NCI-H146 (cell line): ENCODE measurements around the gene CHST1.

Experiments used
- DNase-seq: peaks from one replicate; lab custom pipeline; 2025; lab: John Stamatoyannopoulos, UW

The CHST1 gene

GRCh38 chr11:45674481-45675190 is 9.2 kb upstream of the CHST1 start:
- no peak for DNase-seq

DNA sequence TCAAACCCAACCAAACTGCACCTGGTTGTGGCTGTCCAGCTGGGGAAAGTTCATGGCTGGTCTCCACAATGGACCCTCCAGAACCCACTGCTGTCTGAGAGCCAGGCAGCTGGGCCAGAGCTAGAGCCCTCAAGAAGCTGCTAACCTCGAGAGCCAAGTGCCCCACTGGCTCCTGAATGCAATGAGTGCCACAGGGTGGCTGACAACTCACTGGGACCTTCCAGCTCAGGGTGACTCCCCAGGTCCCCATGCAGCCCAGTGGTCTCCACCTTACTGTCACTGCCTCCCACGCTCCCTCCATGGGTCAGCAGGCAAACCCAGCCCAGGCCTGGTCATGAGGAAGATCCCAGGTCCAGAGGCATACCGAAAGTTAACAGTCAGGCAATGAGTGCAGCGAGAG is 8.0 kb upstream of the CHST1 start:
- no peak for DNase-seq

- no peak for DNase-seq
These were observed 7.2 kb upstream of the CHST1 start for GRCh38 chr11:45672593-45672992.

DNA sequence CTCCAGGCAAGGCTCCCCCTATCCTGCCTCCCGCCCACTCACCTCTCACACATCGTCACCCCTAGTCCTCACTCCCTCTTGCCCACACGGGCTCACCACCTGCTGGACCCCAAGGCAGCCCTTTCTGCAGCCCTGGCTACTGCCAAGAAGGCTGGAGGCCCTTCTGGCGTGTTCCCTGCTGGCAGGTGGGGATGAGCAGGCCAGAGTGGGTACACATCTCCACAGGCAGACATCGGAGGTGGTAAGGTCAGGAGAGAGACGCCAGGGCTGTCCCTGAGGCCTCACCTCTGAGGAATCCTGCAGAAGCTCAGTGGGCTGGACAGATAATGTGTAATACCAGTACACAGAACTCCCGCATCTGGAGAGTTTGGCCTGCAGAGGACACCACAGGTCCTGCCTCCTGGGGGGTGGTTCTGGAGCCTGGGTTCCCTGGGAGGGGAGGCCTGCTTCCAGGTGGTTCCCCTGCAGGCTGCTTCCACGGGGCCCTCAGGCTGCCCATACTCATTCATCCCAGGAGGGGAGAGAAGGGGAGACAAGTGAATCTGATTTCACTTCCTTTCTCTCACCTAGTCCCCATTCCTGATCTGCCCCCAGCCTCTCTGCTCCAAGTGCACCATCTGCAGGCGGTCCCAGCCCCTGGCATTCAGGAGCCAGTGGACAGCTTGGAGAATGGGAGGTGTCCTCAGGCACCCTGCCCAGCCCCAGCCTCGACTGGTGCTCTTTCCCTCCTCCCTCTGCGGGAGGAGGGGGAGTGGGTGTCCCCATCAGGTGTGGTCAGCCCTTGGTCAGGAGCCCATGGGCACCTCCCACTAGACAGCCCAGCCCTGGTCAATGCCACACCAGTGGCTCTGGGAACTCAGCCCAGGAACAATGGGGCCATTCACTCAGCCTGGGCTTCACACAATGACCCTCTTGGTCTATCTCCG is 6.1 kb upstream of the CHST1 start:
- no peak for DNase-seq

DNA sequence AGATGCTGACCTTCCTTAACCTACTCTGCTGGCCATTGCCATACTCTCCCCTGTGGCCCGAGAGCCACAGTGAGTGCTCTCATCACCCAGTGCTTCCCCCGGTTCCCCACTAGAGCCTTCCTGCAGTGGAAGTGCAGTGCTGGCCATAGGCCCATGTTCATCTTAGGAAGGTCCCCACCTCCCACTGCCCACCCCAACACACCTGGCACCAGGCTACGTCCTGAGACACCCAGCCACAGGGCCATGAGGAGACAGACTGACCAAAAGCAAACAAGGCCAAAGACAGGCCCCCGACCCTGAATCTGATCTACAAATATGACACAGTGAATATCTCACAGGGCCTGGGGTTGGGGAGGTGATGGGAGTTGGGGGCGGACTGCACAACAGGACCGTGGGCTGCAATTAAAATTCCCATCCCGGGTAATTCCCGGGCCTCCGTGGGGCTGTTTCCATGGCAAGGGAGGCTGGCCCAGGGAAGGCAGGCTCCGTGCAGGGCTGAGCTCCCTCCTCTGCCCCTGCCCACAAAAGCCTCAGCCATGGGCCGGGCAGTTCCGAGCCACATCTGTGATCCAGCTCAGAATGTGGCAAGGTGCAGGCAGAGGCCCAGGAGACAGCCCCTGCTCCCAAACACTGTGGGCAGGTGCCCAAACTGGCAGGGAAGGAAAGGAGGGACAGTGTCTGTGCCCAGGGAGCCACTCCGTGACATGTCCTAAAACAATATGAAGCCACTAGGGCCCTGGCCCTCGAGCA is 5.1 kb upstream of the CHST1 start:
- DNase-seq, result no peak

DNA sequence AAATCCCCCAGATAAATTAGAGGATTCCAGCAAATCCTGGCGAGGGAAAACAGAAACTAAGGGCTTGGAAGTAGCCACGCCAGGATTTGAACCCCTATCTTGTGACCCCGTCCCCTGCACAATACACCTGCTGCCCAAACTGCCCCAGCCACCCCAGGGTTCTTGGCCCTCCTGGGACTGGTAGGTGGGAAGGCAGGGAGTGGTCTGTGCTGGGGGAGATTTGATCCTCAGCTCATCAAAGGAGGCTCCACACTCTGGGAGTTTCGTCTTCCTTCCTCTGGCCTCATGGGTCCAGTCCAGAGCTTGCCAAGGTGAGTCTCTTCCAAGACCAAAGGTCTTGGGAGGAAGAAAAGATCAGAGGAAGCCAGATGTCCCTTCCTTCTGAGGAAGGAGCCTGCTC is 4.5 kb upstream of the CHST1 start:
- no peak for DNase-seq

- DNase-seq, result no peak
These were observed 3.7 kb upstream of the CHST1 start for GRCh38 chr11:45669146-45669545.

GRCh38 chr11:45667929-45668680 is 2.7 kb upstream of the CHST1 start:
- no peak for DNase-seq

DNA sequence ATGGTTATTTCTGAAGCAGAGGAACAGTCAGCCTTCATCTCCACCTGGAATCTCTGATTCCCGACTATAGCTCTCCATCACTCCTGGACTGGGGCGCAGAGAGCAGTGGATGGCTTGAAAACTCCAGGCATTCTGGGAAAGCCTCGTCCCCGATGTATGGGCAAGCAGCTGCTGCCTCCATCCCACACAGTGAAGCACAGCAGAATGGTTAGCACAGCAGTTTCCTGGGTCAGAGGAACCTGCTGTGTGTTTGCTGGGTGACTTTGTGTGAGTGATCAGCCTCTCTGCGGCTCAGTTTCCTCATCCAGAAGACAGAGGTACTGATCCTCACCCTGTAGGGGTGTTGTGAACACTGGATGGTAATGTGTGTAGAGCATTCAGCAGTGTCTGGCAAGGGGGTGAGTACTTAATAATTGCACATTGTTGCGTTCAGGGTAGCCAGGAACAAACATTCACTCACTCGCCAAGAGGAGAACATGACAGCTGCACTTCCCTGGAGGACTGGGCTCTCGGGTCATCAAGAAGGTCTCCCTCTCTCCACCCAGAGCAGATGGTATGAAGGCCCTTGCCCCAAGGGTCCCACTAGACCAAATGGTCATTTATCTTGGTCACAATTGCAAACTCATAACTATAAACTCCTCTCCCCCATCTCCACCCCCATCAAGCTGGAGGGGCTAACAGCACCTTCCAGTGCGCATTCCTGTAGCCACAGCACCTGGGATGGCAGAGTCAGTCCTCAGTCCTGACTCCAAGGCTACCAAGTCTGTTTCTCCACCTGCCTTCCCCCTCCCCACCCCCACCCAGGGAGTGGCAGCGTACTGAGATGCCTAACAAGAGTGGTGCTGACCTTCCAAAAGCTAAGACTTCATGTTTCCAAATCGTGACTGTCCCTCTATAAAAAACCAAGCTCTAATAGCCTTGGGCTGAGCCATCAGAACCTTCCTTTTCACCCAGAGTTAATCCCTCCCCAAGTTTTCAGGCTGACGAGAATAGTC is 1.5 kb upstream of the CHST1 start:
- DNase-seq, result no peak

- DNase-seq, result no peak
These were observed 668 bp upstream of the CHST1 start for GRCh38 chr11:45665933-45666647.

DNA sequence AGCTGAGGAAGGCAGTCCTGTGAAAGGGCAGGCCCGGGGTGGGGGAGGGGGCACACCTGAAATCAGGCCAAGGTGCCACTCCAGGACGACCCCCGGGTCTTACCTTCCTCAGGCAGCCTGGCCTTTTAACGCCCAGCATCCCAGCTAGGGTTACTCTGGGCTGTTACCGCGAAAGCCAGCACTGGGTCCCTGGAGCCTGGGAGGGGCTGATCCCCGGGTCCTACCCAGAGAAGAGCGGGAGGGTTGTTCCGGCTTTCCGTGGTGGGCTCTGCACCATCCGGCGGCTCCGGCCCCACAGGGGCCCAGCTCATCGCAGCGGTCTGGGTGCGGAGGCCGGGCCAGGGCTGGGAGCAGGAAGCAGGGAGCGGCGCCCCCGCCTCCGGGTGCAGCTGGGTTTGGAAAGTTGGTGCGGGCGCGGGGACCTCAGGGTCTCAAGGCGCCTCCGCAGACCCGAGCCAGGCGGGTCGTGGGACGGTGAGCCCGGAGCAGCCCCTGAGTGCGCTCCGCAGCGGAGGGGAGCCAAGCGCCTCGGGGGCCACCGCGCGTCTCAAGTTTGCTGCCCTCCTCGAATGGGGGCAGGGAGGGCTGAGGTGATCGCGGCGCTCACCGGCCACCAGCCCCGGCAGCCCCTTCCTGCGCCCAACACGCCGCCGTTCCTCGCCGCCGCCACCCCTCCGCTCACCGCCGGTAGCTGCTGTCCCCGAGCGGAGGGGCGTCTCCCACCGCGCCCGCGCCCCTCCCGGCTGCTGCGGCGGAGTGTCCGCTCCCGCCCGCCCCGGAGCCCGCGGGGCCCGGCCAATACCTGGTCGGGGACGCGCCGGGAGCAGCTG is 831 bp downstream of the CHST1 start:
- DNase-seq, result peak; percentile 54

- DNase-seq, result peak; percentile 64
These were observed 1.7 kb downstream of the CHST1 start for GRCh38 chr11:45663486-45664375.

DNA sequence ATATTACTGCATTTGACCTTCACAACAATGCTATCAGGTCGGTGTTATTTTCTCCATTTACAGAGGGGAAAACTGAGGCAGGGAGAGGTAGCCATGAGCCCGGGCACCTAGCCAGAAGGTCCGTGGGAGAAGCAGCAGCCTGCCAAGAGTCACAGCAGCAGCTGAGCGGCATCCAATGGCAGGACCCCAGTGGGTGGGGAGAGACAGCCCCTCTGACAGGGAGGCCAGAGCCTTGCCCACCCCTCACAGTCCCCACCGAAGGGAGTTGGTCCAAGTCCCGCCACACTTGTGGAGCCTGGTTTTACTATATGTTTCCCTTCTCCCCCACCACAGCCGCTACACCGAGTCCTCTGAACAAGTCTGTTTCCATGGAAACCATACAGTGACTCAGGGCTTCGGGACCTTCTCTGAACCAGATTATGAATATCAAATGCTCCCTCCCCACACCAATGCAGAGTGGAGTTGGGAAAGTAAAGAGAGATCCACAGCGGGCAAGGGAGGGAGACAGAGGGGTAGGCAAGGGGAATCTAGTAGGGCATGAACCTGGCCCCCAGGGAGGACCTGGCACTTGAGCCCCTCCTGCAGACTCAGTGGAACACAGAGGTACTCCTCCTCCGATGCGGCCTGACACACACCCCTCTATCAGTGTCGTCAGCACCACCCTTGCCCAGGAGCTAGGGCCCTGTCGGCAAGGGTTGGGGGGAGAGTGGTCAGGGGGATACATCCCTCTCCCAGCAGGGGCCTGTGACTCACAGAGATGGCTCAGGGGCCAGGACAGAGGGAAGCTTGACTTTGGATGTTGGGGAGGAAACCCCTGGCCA is 2.5 kb downstream of the CHST1 start:
- DNase-seq, result no peak

DNA sequence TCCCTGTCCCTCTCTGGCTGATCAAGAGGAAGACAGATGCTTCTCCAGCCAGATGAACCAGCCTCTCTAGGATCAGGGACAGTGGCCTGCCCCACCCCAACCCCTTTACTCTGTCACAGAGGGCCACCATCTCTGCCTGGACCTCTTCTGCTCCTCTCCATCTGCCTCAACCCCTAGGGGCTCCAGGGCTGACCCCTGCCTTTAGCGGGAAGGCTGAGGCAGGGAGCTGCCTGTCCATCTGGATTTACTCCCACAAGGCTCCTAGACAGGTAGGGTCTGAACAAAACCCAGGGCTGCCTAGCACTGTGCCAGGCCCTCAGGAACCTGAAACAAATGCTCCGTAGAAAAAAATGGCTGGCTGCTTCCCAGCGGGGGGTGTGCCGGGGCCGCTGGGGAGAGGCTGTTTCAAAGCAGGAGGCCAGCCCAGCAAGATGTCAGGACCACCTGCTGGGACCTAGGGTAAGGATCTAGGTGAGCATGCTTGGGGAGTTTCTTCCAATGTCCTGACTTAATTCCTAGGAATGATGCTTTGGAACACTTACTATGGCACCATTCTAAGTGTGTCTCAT is 3.2 kb downstream of the CHST1 start:
- DNase-seq, result no peak

- DNase-seq, result no peak
These were observed 3.9 kb downstream of the CHST1 start for GRCh38 chr11:45661439-45662055.

DNA sequence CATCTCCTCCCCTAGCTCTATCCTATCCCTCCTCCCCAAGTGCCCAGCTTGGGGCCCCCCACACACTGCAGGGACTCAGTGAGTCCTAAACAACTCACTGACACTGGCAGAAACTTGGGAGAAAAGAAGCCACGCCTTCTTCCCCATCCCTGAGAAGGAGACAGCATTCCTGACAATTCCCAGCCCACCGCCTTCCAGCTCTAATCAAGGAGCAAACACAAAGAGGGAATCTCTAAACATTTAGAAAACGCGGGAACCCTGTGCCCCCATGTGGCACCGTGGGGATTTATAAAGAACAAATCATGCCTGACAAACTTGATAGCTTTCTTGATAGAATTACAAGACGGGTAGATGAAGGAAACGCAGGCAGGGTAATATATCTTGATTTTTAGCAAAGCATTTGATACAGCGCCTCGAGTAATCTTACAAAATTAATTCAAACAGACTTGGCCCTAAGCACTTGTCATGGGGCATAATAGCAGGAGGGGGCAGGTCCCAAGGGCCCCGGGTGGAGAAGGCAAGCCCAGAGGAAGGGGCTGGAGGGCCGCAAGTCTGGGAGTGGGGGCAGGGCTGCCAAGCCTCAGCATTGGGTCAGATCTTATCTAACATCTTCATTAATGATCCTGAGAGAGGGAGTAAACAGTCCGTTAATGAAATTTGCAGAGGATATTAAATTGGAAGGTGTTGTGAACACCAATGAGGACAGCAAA is 4.5 kb downstream of the CHST1 start:
- DNase-seq, result no peak
